Measurements from ENCODE around the gene AFF1. TPM values are rescaled to one million over a fixed set of nuclear protein-coding genes. Genes with fewer than 3 reads are reported as not detected.

Gene AFF1
- total RNA-seq, 2 experiments from 2014 or later = 50.3 to 51.2 TPM

DNA sequence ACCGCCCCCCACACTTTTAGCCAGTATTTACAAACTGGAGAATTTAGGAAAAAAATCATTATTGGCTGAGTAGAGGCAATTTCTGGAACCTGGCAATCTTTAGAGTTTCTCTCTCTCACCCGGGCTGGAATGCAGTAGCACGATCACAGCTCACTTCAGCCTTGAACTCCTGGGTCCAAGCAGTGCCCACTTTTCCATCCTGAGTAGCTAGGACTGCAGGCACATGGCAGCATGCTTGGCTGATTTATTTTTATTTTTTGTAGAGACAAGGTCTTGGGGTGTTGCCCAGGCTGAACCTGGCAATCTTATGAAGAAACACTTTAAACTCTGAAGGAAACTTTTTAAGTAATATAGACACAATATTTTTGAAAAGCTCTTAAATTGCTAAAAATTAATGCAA is 120.1 kb downstream of the AFF1 start:
- intact Hi-C loops (cut with DNase I, micrococcal nuclease) = no loop called here
- no peak overlapping the region for H3K4me3 ChIP-seq (ENCODE audit: low read length)
- peaks cover 83% of the 10 kb centered on the region for H3K4me1 Mint-ChIP-seq (ENCODE audit: low read depth)
- H3K4me1 ChIP-seq (ENCODE audit: insufficient read depth, low read length) = peaks cover 19% of the 10 kb centered on the region
- no peaks in the 10 kb centered on the region for H3K27me3 ChIP-seq (ENCODE audit: control insufficient read depth in 1 of 2, insufficient read depth in 2 of 2, low read length in 2 of 2)
- no peaks in the 10 kb centered on the region for H3K9me3 Mint-ChIP-seq
- ChIA-PET POLR2A (no interaction called here), CTCF (interaction anchor here (0.7 kb wide), 1 partner anchor 132 kb away, joined by 3 read pairs; no protein-coding TSS in a partner anchor)
- H3K36me3 ChIP-seq (ENCODE audit: insufficient read depth, low read length) = peaks cover 20% of the 10 kb centered on the region
- H3K27ac ChIP-seq (ENCODE audit: low read depth in 1 of 2, low read length in 2 of 2) = no peak overlapping the region
- H3K27ac Mint-ChIP-seq = no peak overlapping the region
- H3K9me3 ChIP-seq (ENCODE audit: control insufficient read depth in 1 of 2, insufficient read depth in 1 of 2, low read length in 2 of 2) = no peaks in the 10 kb centered on the region
- peaks cover 55% of the 10 kb centered on the region for H3K36me3 Mint-ChIP-seq (ENCODE audit: low read depth)
- DNase-seq (no peak), ATAC-seq (ENCODE audit: poor library complexity) (no peak)
- H3K4me3 Mint-ChIP-seq = no peak overlapping the region
- TF ChIP-seq, protein P1, sequence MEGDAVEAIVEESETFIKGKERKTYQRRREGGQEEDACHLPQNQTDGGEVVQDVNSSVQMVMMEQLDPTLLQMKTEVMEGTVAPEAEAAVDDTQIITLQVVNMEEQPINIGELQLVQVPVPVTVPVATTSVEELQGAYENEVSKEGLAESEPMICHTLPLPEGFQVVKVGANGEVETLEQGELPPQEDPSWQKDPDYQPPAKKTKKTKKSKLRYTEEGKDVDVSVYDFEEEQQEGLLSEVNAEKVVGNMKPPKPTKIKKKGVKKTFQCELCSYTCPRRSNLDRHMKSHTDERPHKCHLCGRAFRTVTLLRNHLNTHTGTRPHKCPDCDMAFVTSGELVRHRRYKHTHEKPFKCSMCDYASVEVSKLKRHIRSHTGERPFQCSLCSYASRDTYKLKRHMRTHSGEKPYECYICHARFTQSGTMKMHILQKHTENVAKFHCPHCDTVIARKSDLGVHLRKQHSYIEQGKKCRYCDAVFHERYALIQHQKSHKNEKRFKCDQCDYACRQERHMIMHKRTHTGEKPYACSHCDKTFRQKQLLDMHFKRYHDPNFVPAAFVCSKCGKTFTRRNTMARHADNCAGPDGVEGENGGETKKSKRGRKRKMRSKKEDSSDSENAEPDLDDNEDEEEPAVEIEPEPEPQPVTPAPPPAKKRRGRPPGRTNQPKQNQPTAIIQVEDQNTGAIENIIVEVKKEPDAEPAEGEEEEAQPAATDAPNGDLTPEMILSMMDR (IDR thresholded peaks at IDR 0.05) = no peak
- no peaks in the 10 kb centered on the region for H3K27me3 Mint-ChIP-seq

DNA sequence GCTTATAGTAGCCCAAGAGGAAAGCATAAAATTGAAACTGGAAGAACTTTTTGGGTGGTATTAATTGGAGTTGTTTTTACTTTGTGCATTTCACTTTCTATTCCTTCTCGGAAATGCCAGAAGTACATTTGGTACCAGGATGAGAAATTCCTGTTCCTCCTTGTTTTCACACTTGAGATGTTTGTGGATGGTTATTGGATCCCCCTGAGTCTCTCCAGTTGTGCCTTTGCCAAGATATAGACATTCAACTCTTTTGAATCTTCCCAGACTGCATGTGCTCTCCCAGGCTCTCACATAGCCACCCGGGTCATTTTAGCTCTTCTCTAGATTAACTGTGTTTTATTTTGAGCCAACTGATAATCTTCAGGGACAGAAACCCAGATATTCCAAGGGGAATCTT is 120.5 kb downstream of the AFF1 start:
- ChIA-PET POLR2A (no interaction called here), CTCF (interaction anchor here (0.7 kb wide), 1 partner anchor 133 kb away, joined by 3 read pairs; no protein-coding TSS in a partner anchor)
- H3K4me3 Mint-ChIP-seq = no peak overlapping the region
- H3K9me3 ChIP-seq (ENCODE audit: control insufficient read depth in 1 of 2, insufficient read depth in 1 of 2, low read length in 2 of 2) = no peaks in the 10 kb centered on the region
- peaks cover 78% of the 10 kb centered on the region for H3K4me1 Mint-ChIP-seq (ENCODE audit: low read depth)
- TF ChIP-seq, protein P1 (IDR thresholded peaks at IDR 0.05) = no peak
- no peaks in the 10 kb centered on the region for H3K27me3 ChIP-seq (ENCODE audit: control insufficient read depth in 1 of 2, insufficient read depth in 2 of 2, low read length in 2 of 2)
- H3K4me3 ChIP-seq (ENCODE audit: low read length) = no peak overlapping the region
- H3K27ac ChIP-seq (ENCODE audit: low read depth in 1 of 2, low read length in 2 of 2) = no peak overlapping the region
- no peaks in the 10 kb centered on the region for H3K27me3 Mint-ChIP-seq
- no peak overlapping the region for H3K27ac Mint-ChIP-seq
- H3K36me3 Mint-ChIP-seq (ENCODE audit: low read depth) = peaks cover 52% of the 10 kb centered on the region
- H3K9me3 Mint-ChIP-seq = no peaks in the 10 kb centered on the region
- peaks cover 20% of the 10 kb centered on the region for H3K36me3 ChIP-seq (ENCODE audit: insufficient read depth, low read length)
- intact Hi-C loops (cut with DNase I, micrococcal nuclease) = no loop called here
- DNase-seq = no peak
- H3K4me1 ChIP-seq (ENCODE audit: insufficient read depth, low read length) = peaks cover 19% of the 10 kb centered on the region
- ATAC-seq (ENCODE audit: poor library complexity) = no peak

DNA sequence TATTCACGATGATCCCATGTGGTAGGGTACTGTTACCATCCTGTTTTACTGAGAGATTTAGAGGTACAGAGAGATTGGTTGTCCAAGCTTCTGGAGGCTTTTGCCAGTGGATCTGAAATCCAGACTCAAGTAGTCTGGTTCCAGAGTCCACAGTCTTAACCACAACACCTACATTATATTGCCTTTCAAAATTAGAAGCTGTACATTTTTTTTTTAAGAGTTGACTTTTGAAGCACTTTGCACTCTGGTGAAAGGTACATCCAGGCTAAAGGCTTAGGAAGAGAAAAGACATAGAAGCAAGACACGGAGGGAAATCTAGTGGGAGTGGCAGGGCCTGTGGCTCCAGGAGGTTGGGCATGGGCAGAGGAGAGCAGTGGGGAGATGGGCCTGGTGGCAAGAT is 122.1 kb downstream of the AFF1 start:
- H3K4me3 ChIP-seq (ENCODE audit: low read length) = no peak overlapping the region
- Mint-ChIP-seq H3K27ac (no peak overlapping the region), H3K4me1 (ENCODE audit: low read depth) (peaks cover 79% of the 10 kb centered on the region), H3K36me3 (ENCODE audit: low read depth) (peaks cover 46% of the 10 kb centered on the region), H3K4me3 (no peak overlapping the region), H3K27me3 (no peaks in the 10 kb centered on the region), H3K9me3 (no peaks in the 10 kb centered on the region)
- POLR2A ChIA-PET = no interaction called here
- peaks cover 9% of the 10 kb centered on the region for H3K36me3 ChIP-seq (ENCODE audit: insufficient read depth, low read length)
- no peak for DNase-seq
- ATAC-seq (ENCODE audit: poor library complexity) = no peak
- no peaks in the 10 kb centered on the region for H3K27me3 ChIP-seq (ENCODE audit: control insufficient read depth in 1 of 2, insufficient read depth in 2 of 2, low read length in 2 of 2)
- H3K27ac ChIP-seq (ENCODE audit: low read depth in 1 of 2, low read length in 2 of 2) = no peak overlapping the region
- peaks cover 25% of the 10 kb centered on the region for H3K4me1 ChIP-seq (ENCODE audit: insufficient read depth, low read length)
- CTCF ChIA-PET = interaction anchor here (1.4 kb wide), 1 partner anchor 36 kb away, joined by 3 read pairs; no protein-coding TSS in a partner anchor
- intact Hi-C loops (cut with DNase I, micrococcal nuclease) = no loop called here
- TF ChIP-seq, protein P1 (IDR thresholded peaks at IDR 0.05) = no peak
- H3K9me3 ChIP-seq (ENCODE audit: control insufficient read depth in 1 of 2, insufficient read depth in 1 of 2, low read length in 2 of 2) = no peaks in the 10 kb centered on the region

Measured in CD4-positive, alpha-beta T cell (primary cell).